Trophoblast cell (in vitro differentiated cells and primary cell): ENCODE data around the gene FAM204A.

Experiments
- DNase-seq, 2 donors: peaks; one replicate each; pipeline ENCODE4 v3.0.0-alpha.2; 2016
- H2AFZ ChIP-seq: 2 replicates; pipeline ENCODE4 v1.6.1; 2013; ENCODE audit warnings: low read length, moderate library complexity, mild to moderate bottlenecking; ENCODE audit not compliant: insufficient read depth, poor library complexity
- H2AK5ac ChIP-seq: 2 replicates; pipeline ENCODE4 v1.6.1; 2013; ENCODE audit warnings: mild to moderate bottlenecking, low read length
- H2BK120ac ChIP-seq: 2 replicates; pipeline ENCODE4 v1.6.1; 2013; ENCODE audit warnings: low read length, mild to moderate bottlenecking, moderate library complexity; ENCODE audit not compliant: insufficient read depth, poor library complexity
- H2BK12ac ChIP-seq: 2 replicates; pipeline ENCODE4 v1.6.1; 2013; ENCODE audit warnings: mild to moderate bottlenecking, low read length, moderate library complexity
- H2BK5ac ChIP-seq: 2 replicates; pipeline ENCODE4 v1.6.1; 2013; ENCODE audit warnings: low read length, low read depth, moderate library complexity, mild to moderate bottlenecking; ENCODE audit not compliant: poor library complexity
- H3K14ac ChIP-seq: 2 replicates; pipeline ENCODE4 v1.6.1; 2013; ENCODE audit warnings: mild to moderate bottlenecking, low read length
- H3K18ac ChIP-seq: 2 replicates; pipeline ENCODE4 v1.6.1; 2013; ENCODE audit warnings: mild to moderate bottlenecking, low read length
- H3K23ac ChIP-seq: 2 replicates; pipeline ENCODE4 v1.6.1; 2013; ENCODE audit warnings: low read length
- H3K27ac ChIP-seq: 2 replicates; pipeline ENCODE4 v1.5.1; 2013; ENCODE audit warnings: low read depth, mild to moderate bottlenecking, inconsistent platforms, low read length, moderate library complexity
- H3K27me3 ChIP-seq: 2 replicates; pipeline ENCODE4 v1.6.1; 2013; ENCODE audit warnings: inconsistent platforms, mild to moderate bottlenecking, low read length, moderate library complexity; ENCODE audit not compliant: insufficient read depth
- H3K36me3 ChIP-seq, 2 experiments: 1 replicate in 1 of 2; 2 replicates in 1 of 2; pipeline ENCODE4 v1.6.1; 2013; ENCODE audit warnings: low read length in 2 of 2, mild to moderate bottlenecking in 2 of 2, moderate library complexity in 1 of 2; ENCODE audit not compliant: insufficient read depth in 2 of 2, control insufficient read depth in 1 of 2
- H3K4ac ChIP-seq: 2 replicates; pipeline ENCODE4 v1.6.1; 2013; ENCODE audit warnings: low read depth, mild to moderate bottlenecking, low read length, moderate library complexity
- H3K4me1 ChIP-seq, 2 experiments: 1 replicate in 1 of 2; 2 replicates in 1 of 2; pipeline ENCODE4 v1.6.1; 2013; ENCODE audit warnings: low read length in 2 of 2, mild to moderate bottlenecking in 2 of 2, moderate library complexity in 1 of 2; ENCODE audit not compliant: insufficient read depth in 2 of 2, control insufficient read depth in 1 of 2
- H3K4me2 ChIP-seq: 2 replicates; pipeline ENCODE4 v1.6.1; 2013; ENCODE audit warnings: inconsistent platforms, mild to moderate bottlenecking, low read length, moderate library complexity
- H3K4me3 ChIP-seq: 2 replicates; pipeline ENCODE4 v1.5.1; 2013; ENCODE audit warnings: mild to moderate bottlenecking, low read depth, low read length, inconsistent platforms
- H3K79me1 ChIP-seq: one replicate; pipeline ENCODE4 v1.6.1; 2013; ENCODE audit warnings: low read length
- H3K79me2 ChIP-seq: 2 replicates; pipeline ENCODE4 v1.6.1; 2013; ENCODE audit warnings: low read length, mild to moderate bottlenecking; ENCODE audit not compliant: control insufficient read depth, insufficient read depth, poor library complexity
- H3K9ac ChIP-seq: 2 replicates; pipeline ENCODE4 v1.6.1; 2013; ENCODE audit warnings: mild to moderate bottlenecking, low read length
- H3K9me3 ChIP-seq: 2 replicates; pipeline ENCODE4 v1.6.1; 2013; ENCODE audit warnings: low read depth, mild to moderate bottlenecking, control low read depth, inconsistent platforms, low read length; ENCODE audit not compliant: insufficient read depth
- H4K12ac ChIP-seq: 2 replicates; pipeline ENCODE4 v1.6.1; 2013; ENCODE audit warnings: low read depth, mild to moderate bottlenecking, low read length, moderate library complexity
- H4K8ac ChIP-seq: 2 replicates; pipeline ENCODE4 v1.6.1; 2013; ENCODE audit warnings: low read depth, mild to moderate bottlenecking, low read length, moderate library complexity
- H4K91ac ChIP-seq: one replicate; pipeline ENCODE4 v1.6.1; 2013; ENCODE audit warnings: low read depth, mild to moderate bottlenecking, low read length, moderate library complexity
- WGBS: extraction: QIAGEN DNeasy Blood & Tissue Kit; methylation state at CpG from one replicate; pipeline ENCODE4 v1.1.7; 2013; ENCODE audit warnings: missing lambda C conversion rate; ENCODE audit not compliant: insufficient read length, insufficient coverage; ENCODE audit errors: extremely low coverage; 5-methylcytosine and 5-hydroxymethylcytosine counted together

The FAM204A gene

DNA sequence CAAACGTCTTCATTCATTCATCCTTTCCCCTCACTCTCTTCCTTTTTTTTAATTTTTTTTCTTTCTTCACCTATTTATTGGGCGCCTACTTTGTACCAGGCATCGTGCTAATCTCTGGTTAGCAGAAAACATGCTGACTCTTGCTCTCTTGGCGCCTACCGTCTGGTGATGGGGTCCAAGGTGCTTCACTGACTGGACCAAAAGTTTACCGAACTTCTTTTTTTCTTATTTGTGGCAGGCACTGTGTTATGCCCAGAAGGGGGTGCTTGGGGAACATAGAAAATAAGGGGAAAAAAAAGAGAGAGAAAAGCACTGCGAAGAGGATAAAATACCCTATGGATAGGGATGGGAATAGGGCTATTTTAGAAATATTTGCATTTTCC, 505 bp upstream of the FAM204A start:
- peak overlapping the region; percentile 65 for H4K12ac ChIP-seq
- no peak overlapping the region for H3K23ac ChIP-seq
- H3K36me3 ChIP-seq: no peaks in the 10 kb centered on the region
- DNase-seq: no peak
- H3K4ac ChIP-seq: no peak overlapping the region
- H3K18ac ChIP-seq: no peak overlapping the region
- no peak overlapping the region for H4K91ac ChIP-seq
- H3K4me2 ChIP-seq: peak overlapping the region; percentile 78
- no peak overlapping the region for H3K4me3 ChIP-seq
- H3K9me3 ChIP-seq: no peaks in the 10 kb centered on the region
- peaks cover 3% of the 10 kb centered on the region for H3K79me2 ChIP-seq
- no peak overlapping the region for H2BK5ac ChIP-seq
- WGBS: 100% methylated on average over 1 of the region's 7 CpGs
- peak overlapping the region; percentile 93 for H4K8ac ChIP-seq
- no peak overlapping the region for H3K27ac ChIP-seq
- no peaks in the 10 kb centered on the region for H3K27me3 ChIP-seq
- H2AFZ ChIP-seq: no peak overlapping the region
- peaks cover 3% of the 10 kb centered on the region for H3K79me1 ChIP-seq
- no peak overlapping the region for H3K14ac ChIP-seq
- no peak overlapping the region for H3K9ac ChIP-seq
- H2AK5ac ChIP-seq: no peak overlapping the region
- H2BK120ac ChIP-seq: no peak overlapping the region
- H3K4me1 ChIP-seq: no peaks in the 10 kb centered on the region
- no peak overlapping the region for H2BK12ac ChIP-seq

DNA sequence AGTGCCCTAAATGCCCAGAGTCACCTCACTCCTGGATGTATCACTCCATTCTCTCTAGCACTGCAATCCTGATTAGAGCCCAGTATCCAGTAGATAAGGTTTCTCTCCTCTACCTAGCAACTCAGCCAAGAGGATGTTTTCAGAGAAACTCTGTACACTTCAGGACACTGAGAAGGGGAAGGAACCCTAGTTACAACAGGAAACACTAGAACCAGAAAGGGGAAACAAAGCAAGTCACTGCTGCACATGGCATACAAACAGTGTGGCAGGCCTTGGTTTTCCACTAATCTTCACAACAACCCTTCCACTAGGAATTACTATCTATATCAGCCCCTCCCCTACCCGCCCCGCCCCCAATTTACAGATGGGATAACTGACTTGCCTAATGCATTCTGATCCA, 1.6 kb downstream of the FAM204A start:
- peaks cover 3% of the 10 kb centered on the region for H3K79me2 ChIP-seq
- no peak overlapping the region for H3K4me2 ChIP-seq
- no peak overlapping the region for H2BK12ac ChIP-seq
- H4K91ac ChIP-seq: no peak overlapping the region
- no peaks in the 10 kb centered on the region for H3K4me1 ChIP-seq
- H3K27ac ChIP-seq: no peak overlapping the region
- H3K23ac ChIP-seq: no peak overlapping the region
- H2BK5ac ChIP-seq: no peak overlapping the region
- H2AFZ ChIP-seq: no peak overlapping the region
- no peak overlapping the region for H4K12ac ChIP-seq
- no peak overlapping the region for H3K14ac ChIP-seq
- peaks cover 0 to 2% of the 10 kb centered on the region in 2 experiments for H3K36me3 ChIP-seq
- H3K9me3 ChIP-seq: no peaks in the 10 kb centered on the region
- no peak overlapping the region for H3K4ac ChIP-seq
- H2BK120ac ChIP-seq: no peak overlapping the region
- no peak overlapping the region for H4K8ac ChIP-seq
- DNase-seq: no peak
- H3K79me1 ChIP-seq: peaks cover 3% of the 10 kb centered on the region
- H2AK5ac ChIP-seq: no peak overlapping the region
- no peak overlapping the region for H3K9ac ChIP-seq
- no peak overlapping the region for H3K4me3 ChIP-seq
- WGBS: no CpG with 5 or more reads among the region's 2 CpGs
- no peaks in the 10 kb centered on the region for H3K27me3 ChIP-seq
- no peak overlapping the region for H3K18ac ChIP-seq

DNA sequence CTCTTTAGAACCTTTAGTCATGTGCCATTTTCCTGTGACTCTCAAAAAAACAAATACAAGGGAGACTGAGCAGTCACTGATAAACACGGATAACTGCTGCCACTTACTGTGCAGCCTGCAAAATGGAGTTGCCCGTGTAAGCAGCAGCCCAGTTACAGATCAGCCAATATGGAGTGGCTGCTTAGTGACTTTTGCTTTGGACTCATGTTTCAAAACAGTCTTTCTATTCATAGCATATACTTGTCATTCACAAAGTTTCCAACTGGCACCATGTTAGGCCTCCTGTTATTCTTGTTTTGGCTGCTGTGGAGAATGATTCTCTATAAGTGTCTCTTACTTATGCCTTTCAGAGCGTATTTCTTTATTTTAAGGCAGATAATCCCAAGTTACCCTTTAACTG, 3.0 kb downstream of the FAM204A start:
- H3K4ac ChIP-seq: no peak overlapping the region
- H2BK5ac ChIP-seq: no peak overlapping the region
- no CpG with 5 or more reads among the region's 3 CpGs for WGBS
- no peak for DNase-seq
- H3K14ac ChIP-seq: no peak overlapping the region
- H3K79me1 ChIP-seq: peaks cover 3% of the 10 kb centered on the region
- no peak overlapping the region for H3K27ac ChIP-seq
- no peak overlapping the region for H2BK12ac ChIP-seq
- no peaks in the 10 kb centered on the region for H3K27me3 ChIP-seq
- no peak overlapping the region for H3K4me2 ChIP-seq
- H4K8ac ChIP-seq: no peak overlapping the region
- H2AFZ ChIP-seq: no peak overlapping the region
- no peak overlapping the region for H2AK5ac ChIP-seq
- no peak overlapping the region for H2BK120ac ChIP-seq
- no peak overlapping the region for H4K91ac ChIP-seq
- H3K9me3 ChIP-seq: no peaks in the 10 kb centered on the region
- H3K9ac ChIP-seq: no peak overlapping the region
- H3K36me3 ChIP-seq: peaks cover 0 to 7% of the 10 kb centered on the region in 2 experiments
- H3K79me2 ChIP-seq: peaks cover 3% of the 10 kb centered on the region
- H3K23ac ChIP-seq: no peak overlapping the region
- H3K4me1 ChIP-seq: no peaks in the 10 kb centered on the region
- no peak overlapping the region for H3K18ac ChIP-seq
- no peak overlapping the region for H4K12ac ChIP-seq
- H3K4me3 ChIP-seq: no peak overlapping the region

DNA sequence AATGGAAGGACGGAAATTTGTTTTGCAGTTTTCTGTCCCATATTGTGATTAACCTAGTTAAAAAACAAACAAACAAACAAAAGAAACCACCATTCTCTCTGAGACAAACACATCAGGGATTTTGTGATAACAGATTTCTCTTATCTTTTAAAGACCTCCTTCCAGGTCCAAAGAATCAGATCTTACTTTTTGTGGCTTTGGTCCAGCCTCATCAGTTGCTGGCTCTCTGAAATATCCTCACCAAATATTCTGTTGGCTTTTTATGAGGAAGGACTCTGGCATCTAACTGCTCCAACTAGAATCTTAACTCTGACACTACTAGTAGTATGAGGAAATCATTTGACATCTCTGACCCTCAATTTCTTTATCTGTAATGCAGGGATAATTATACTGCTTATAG, 4.8 kb downstream of the FAM204A start:
- no peak overlapping the region for H2BK5ac ChIP-seq
- H2AFZ ChIP-seq: no peak overlapping the region
- no peak overlapping the region for H3K4ac ChIP-seq
- no peak overlapping the region for H3K18ac ChIP-seq
- H4K91ac ChIP-seq: no peak overlapping the region
- no peaks in the 10 kb centered on the region for H3K27me3 ChIP-seq
- H2BK120ac ChIP-seq: no peak overlapping the region
- no peak overlapping the region for H3K27ac ChIP-seq
- no peak overlapping the region for H4K12ac ChIP-seq
- H3K14ac ChIP-seq: no peak overlapping the region
- H3K4me3 ChIP-seq: no peak overlapping the region
- H3K9me3 ChIP-seq: no peaks in the 10 kb centered on the region
- H2AK5ac ChIP-seq: no peak overlapping the region
- H3K4me2 ChIP-seq: no peak overlapping the region
- H3K36me3 ChIP-seq: peaks cover 0 to 10% of the 10 kb centered on the region in 2 experiments
- H3K79me2 ChIP-seq: peaks cover 3% of the 10 kb centered on the region
- H3K4me1 ChIP-seq: no peaks in the 10 kb centered on the region
- H4K8ac ChIP-seq: no peak overlapping the region
- H3K79me1 ChIP-seq: peaks cover 3% of the 10 kb centered on the region
- no peak overlapping the region for H3K9ac ChIP-seq
- no CpG with 5 or more reads among the region's 1 CpG for WGBS
- no peak overlapping the region for H3K23ac ChIP-seq
- DNase-seq: no peak
- no peak overlapping the region for H2BK12ac ChIP-seq
